GM23338 (cell line): ENCODE results near the gene STPG4. TPM values are rescaled to one million over a fixed set of nuclear protein-coding genes. Genes with fewer than 3 reads are reported as not detected.

Source experiments
- ATAC-seq: fragments of 200-7000 bp; cut with Tn5 transposase; 3 replicates; pipeline ENCODE4 v1.9.1; 2020
- DNase-seq: peaks from one replicate; pipeline ENCODE4 v3.0.0-alpha.2; 2015; ENCODE audit warnings: low spot score
- H2AFZ ChIP-seq: fragments of 200-600 bp; sonication (generic); 2 replicates; pipeline ENCODE4 v1.8.0; 2016; ENCODE audit warnings: antibody characterized with exemption, mild to moderate bottlenecking, moderate library complexity
- H3F3A ChIP-seq: fragments of 200-600 bp; sonication (generic); replicated peaks from 2 replicates; pipeline ENCODE4 v1.8.0; 2017; ENCODE audit warnings: antibody characterized with exemption, mixed run types, low read depth
- H3K27ac ChIP-seq: fragments of 200-600 bp; sonication (generic); 2 replicates; pipeline ENCODE4 v1.6.1; 2016; ENCODE audit warnings: low read depth
- H3K27me3 ChIP-seq: fragments of 200-600 bp; sonication (generic); 2 replicates; pipeline ENCODE4 v1.8.0; 2016; ENCODE audit warnings: mild to moderate bottlenecking, mixed run types, moderate library complexity; ENCODE audit not compliant: insufficient read depth
- H3K36me3 ChIP-seq: fragments of 200-600 bp; sonication (generic); 2 replicates; pipeline ENCODE4 v1.8.0; 2016; ENCODE audit warnings: mild to moderate bottlenecking; ENCODE audit not compliant: insufficient read depth
- H3K4me1 ChIP-seq: fragments of 200-600 bp; sonication (generic); 2 replicates; pipeline ENCODE4 v1.8.0; 2016; ENCODE audit warnings: mild to moderate bottlenecking, moderate library complexity; ENCODE audit not compliant: insufficient read depth
- H3K4me2 ChIP-seq: fragments of 200-600 bp; sonication (generic); 2 replicates; pipeline ENCODE4 v1.7.1; 2017; ENCODE audit warnings: mixed run types
- H3K4me3 ChIP-seq: fragments of 200-600 bp; sonication (generic); 2 replicates; pipeline ENCODE4 v1.6.1; 2016; ENCODE audit warnings: mixed run types
- H3K79me2 ChIP-seq: fragments of 200-600 bp; sonication (generic); replicated peaks from 2 replicates; pipeline ENCODE4 v1.8.0; 2017; ENCODE audit warnings: mild to moderate bottlenecking; ENCODE audit not compliant: insufficient read depth
- H3K9me2 ChIP-seq: fragments of 200-600 bp; sonication (generic); 2 replicates; pipeline ENCODE4 v1.8.0; 2017; ENCODE audit not compliant: insufficient read depth
- H4K20me1 ChIP-seq: fragments of 200-600 bp; sonication (generic); replicated peaks from 2 replicates; pipeline ENCODE4 v1.8.0; 2017; ENCODE audit warnings: mild to moderate bottlenecking; ENCODE audit not compliant: insufficient read depth
- H3K27ac Mint-ChIP-seq: 2 replicates; pipeline ENCODE4 v1.8.0; 2020; ENCODE audit warnings: inconsistent platforms, mild to moderate bottlenecking, moderate library complexity, mixed read lengths
- H3K27me3 Mint-ChIP-seq: 3 replicates; pipeline ENCODE4 v1.8.0; 2022; ENCODE audit warnings: low read depth, mild to moderate bottlenecking, moderate library complexity, mixed read lengths, inconsistent platforms; ENCODE audit not compliant: insufficient read depth, poor library complexity
- H3K36me3 Mint-ChIP-seq: 3 replicates; pipeline ENCODE4 v1.8.0; 2021; ENCODE audit warnings: low read depth, mild to moderate bottlenecking, inconsistent platforms, moderate library complexity, mixed read lengths
- H3K4me1 Mint-ChIP-seq: 3 replicates; pipeline ENCODE4 v1.8.0; 2020; ENCODE audit warnings: mild to moderate bottlenecking, inconsistent platforms, mixed read lengths
- H3K4me3 Mint-ChIP-seq: 3 replicates; pipeline ENCODE4 v1.8.0; 2021; ENCODE audit warnings: moderate library complexity, mild to moderate bottlenecking, inconsistent platforms, mixed read lengths
- H3K9me3 Mint-ChIP-seq: 3 replicates; pipeline ENCODE4 v1.8.0; 2020; ENCODE audit warnings: moderate library complexity, mild to moderate bottlenecking, inconsistent platforms, mixed read lengths
- CREB1 ChIP-seq: fragments of 250-450 bp; sonication (Bioruptor Pico); IDR thresholded peaks from 2 replicates; pipeline ENCODE4 v1.5.0; 2020; ENCODE audit warnings: low read depth, mild to moderate bottlenecking, moderate library complexity
- EZH2phosphoT487 ChIP-seq: fragments of 200-600 bp; sonication (generic); IDR thresholded peaks from one replicate; pipeline ENCODE4 v1.8.1; 2018; ENCODE audit warnings: antibody characterized with exemption; ENCODE audit not compliant: unreplicated experiment
- JUNB ChIP-seq: IDR thresholded peaks from one replicate; pipeline ENCODE4 v1.6.1; 2016; ENCODE audit warnings: antibody characterized with exemption; ENCODE audit not compliant: unreplicated experiment
- NANOG ChIP-seq: IDR thresholded peaks from 2 replicates; pipeline ENCODE4 v1.6.1; 2016; ENCODE audit warnings: antibody characterized with exemption, borderline replicate concordance
- POLR2AphosphoS5 ChIP-seq: IDR thresholded peaks from 2 replicates; pipeline ENCODE4 v1.6.1; 2016; ENCODE audit warnings: antibody characterized with exemption, low read depth
- ZNF114 ChIP-seq: fragments of 250-450 bp; sonication (Bioruptor Pico); IDR thresholded peaks from 2 replicates; pipeline ENCODE4 v1.5.0; 2020; ENCODE audit warnings: mild to moderate bottlenecking, moderate library complexity
- ZNF462 ChIP-seq: fragments of 250-450 bp; sonication (Bioruptor Pico); IDR thresholded peaks from 2 replicates; pipeline ENCODE4 v1.5.0; 2020; ENCODE audit warnings: mild to moderate bottlenecking, moderate library complexity
- polyA plus RNA-seq: library from polyadenylated mRNA; unstranded; fragments of >200 nt; fragmentation: Nextera tagmentation; extraction: Ambion mirVana; gene quantifications from 2 replicates; pipeline ENCODE4 v1.2.1, GENCODE V29; 2016
- total RNA-seq: library from RNA; depleted of rRNA; stranded (reverse); fragments of >200 nt; shearing (Covaris generic); gene quantifications from 2 replicates; pipeline ENCODE4 v1.2.3, GENCODE V29; 2014

Gene STPG4
- total and polyA plus RNA-seq, 2 experiments from 2014 or later = 0.28 TPM; not detected in 1

GRCh38 chr2:47167149-47167548 lies 12.0 kb upstream of the STPG4 start (continued):
- no peak for TF ChIP-seq ZNF462 (CRISPR knock-in tag)
- no peak for TF ChIP-seq POLR2AphosphoS5
- TF ChIP-seq JUNB = no peak

- ATAC-seq (no peak), DNase-seq (no peak)
- Mint-ChIP-seq H3K9me3 (no peaks in the 10 kb centered on the region), H3K27ac (no peak overlapping the region; the same call in 1 of the 2 replicates), H3K4me1 (peaks cover 18% of the 10 kb centered on the region), H3K27me3 (peaks cover 3% of the 10 kb centered on the region), H3K4me3 (no peak overlapping the region), H3K36me3 (peaks cover 84% of the 10 kb centered on the region)
- Histone ChIP-seq H3K27me3 (no peaks in the 10 kb centered on the region), H3K79me2 (peaks cover 83% of the 10 kb centered on the region), H3K36me3 (peaks cover 54% of the 10 kb centered on the region), H3K4me3 (no peak overlapping the region), H2AFZ (no peak overlapping the region), H3K27ac (0 out of 2 replicates have a peak overlapping the region, but pooled peaks have one; percentile 11), H3K4me2 (no peak overlapping the region), H4K20me1 (peaks cover 75% of the 10 kb centered on the region), H3K4me1 (no peaks in the 10 kb centered on the region), H3K9me2 (no peaks in the 10 kb centered on the region), H3F3A (peaks cover 4% of the 10 kb centered on the region)
- TF ChIP-seq POLR2AphosphoS5 (no peak; the same call in 1 of the 2 replicates), NANOG (no peak), ZNF114 (CRISPR knock-in tag) (no peak), EZH2phosphoT487 (no peak), JUNB (no peak), ZNF462 (CRISPR knock-in tag) (no peak), CREB1 (CRISPR knock-in tag) (no peak)
These were observed 10.0 kb upstream of the STPG4 start for GRCh38 chr2:47165001-47165555.
